Activated CD4-positive, alpha-beta T cell treated with anti-CD3 and anti-CD28 coated beads, Interleukin-2, Interleukin-4, amounts not matched to agents 100 ng/mL and 50 ng/mL, durations not matched to agents 16 hours and 8 hours (primary cell): ENCODE measurements around the gene GPLD1.
"Not testable (repeated sequence)": the region's sequence is repeated elsewhere in the genome, so short reads cannot be mapped to it uniquely, and the experiment has no call there.

Experiments
- DNase-seq: peaks from one replicate; pipeline ENCODE4 v3.0.0-alpha.2; 2020; ENCODE audit warnings: low spot score

The GPLD1 gene

DNA sequence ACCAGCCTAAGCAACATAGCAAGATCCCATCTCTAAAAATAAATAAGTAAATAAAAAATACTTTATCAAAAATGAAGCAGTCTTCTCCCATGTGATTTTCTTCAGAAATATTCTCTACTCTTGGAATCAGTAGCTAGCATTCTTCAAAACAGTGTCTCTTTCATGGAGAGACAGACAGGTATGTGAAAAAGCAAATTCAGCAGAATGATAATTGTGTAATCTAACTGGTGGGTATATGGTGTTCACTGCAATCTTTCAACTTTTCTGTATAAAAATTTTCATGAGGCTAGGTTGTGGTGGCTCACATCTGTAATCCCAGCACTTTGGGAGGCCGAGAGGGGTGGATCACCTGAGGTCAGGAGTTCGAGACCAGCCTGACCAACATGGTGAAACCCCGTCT lies 78.8 kb downstream of the GPLD1 start:
- no peak for DNase-seq

DNA sequence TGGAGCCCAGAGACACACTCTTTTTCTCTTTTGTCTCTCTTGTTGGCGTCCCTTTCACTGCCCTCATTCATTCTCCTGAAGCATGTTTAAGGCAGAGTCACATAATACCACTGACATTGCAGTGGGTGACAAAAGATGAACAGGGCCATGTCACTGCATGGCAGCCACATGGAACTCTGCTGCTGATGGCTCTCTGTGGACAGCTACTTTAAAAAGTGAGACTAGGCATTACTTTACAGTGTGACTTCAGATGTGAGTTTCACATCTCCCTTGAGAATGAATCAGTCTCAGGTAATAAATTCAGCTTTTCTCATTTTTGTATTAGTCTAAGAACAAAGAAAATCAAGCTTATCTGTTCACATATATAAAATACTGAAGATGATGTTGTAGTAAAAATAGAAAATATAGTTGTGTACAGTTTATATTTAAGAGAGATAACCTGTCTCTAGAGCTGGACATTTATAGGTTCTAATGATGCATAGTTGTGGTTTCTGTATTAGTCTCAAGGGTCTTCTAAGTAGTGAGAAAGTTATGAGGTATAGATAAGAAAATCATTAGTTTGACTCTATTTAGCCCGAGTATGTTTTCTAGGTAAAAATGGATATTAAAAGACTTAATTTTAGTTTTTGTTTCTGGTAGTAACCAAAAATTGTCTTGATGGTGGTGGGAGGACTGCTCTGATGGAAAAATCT lies 80.5 kb downstream of the GPLD1 start:
- DNase-seq = no peak

DNA sequence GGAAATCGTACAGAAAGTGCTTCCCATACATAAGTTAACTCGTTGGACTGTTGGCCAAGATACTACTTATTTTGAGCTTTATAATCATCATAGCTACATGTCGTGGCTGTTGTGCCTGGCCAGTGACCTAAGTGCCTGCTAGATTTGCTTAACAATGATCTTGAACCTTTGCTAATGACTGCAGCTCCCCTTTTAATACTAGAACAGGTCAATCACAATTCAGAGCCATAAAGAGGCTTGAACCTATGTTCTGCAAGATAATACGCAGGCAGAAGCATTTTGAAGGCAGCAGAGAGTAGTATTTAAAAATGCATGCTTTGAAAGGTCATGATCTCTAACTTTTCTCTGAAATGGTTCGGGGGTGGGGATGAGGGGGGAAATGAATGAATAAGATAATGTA lies 84.1 kb downstream of the GPLD1 start:
- no peak for DNase-seq

DNA sequence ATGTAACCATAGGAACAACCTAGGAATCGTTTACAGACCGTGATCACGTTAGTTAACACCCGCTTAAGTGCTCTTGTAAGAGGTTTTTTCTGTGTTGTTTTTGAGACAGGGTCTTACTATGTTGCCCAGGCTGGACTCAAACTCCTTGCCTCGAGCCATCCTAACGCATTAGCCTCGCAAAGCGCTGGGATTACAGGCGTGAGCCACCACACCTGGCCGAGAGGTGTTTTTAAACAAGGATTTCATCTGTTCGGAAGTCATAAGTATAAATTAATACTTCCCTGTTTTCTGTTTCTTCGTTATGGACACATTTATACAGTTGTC lies 85.9 kb downstream of the GPLD1 start:
- no peak for DNase-seq

DNA sequence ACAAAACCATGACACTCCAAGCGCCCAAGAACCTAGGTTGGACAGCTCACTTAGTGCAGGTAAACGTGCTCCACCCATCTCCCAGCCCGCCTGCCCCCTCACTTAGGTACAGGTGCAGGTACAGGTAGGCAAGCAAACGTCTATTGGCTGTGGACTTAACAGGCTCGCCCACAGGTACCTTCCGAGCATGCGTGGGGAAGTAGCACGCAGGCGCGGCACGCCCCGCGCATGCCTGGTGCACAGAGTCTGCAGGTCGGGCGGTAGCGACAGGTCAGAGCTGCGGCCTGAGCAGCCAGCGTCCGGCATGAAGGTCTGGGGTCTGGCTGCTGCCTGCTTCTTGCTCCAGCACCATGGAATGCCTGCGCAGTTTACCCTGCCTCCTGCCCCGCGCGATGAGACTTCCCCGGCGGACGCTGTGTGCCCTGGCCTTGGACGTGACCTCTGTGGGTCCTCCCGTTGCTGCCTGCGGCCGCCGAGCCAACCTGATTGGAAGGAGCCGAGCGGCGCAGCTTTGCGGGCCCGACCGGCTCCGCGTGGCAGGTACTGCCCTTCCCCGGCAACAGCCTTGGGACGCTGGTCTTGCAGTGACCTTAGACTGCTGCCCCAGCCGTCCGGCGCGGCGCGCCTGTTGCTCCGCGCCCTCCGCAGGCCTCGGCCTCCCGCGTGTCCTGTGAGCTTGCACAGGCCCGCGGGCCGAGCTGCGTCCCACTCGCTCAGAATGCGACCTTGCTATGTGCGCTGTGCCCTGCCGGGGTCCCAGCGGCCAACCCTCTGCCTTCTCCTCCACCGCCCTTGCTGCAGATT lies 86.5 kb downstream of the GPLD1 start, which contains the start of gene MRS2:
TSS of gene MRS2 (plus strand) at position 240 of the 804 bp plus-strand sequence. CDS start at position 351, 111 bp downstream.
- peak; percentile 78 for DNase-seq

DNA sequence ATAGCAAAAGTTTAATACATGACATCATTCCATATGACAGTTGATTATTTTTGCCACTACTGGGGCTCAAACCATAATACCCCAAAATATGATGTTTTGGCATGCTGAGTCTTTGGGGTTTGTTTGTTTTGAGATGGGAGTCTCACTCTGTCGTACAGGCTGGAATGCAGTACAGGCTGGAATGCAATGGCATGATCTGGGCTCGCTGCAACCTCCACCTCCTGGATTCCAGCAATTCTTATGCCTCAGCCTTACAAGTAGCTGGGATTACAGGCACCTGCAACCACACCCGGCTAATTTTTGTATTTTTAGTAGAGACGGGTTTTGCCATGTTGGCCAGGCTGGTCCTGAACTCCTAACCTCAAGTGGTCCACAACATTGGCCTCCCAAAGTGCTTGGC lies 87.9 kb downstream of the GPLD1 start:
- DNase-seq = no peak

DNA sequence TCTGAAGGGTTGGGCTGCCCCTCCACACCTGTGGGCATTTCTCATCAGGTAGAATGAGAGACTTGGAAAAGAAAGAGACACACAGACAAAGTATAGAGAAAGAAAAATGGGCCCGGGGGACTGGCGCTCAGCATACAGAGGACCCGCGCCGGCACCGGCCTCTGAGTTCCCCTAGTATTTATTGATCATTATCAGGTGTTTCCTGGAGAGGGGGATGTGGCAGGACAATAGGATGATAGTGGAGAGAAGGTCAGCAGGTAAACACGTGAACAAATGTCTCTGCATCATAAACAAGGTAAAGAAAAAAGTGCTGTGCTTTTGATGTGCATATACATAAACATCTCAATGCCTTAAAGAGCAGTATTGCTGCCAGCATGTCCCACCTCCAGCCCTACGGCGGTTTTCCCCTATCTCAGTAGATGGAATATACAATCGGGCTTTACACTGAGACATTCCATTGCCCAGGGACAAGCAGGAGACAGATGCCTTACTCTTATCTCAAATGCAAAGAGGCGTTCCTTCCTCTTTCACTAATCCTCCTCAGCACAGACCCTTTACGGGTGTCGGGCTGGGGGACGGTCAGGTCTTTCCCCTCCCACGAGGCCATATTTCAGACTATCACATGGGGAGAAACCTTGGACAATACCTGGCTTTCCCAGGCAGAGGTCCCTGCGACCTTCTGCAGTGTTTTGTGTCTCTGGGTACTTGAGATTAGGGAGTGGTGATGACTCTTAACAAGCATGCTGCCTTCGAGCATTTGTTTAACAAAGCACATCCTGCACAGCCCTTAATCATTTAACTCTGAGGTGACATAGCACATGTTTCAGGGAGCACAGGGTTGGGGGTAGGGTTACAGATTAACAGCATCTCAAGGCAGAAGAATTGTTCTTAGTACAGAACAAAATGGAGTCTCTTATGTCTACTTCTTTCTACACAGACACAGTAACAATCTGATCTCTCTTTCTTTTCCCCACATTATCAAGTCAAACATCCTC lies 89.0 kb downstream of the GPLD1 start:
- not testable (repeated sequence) for DNase-seq

DNA sequence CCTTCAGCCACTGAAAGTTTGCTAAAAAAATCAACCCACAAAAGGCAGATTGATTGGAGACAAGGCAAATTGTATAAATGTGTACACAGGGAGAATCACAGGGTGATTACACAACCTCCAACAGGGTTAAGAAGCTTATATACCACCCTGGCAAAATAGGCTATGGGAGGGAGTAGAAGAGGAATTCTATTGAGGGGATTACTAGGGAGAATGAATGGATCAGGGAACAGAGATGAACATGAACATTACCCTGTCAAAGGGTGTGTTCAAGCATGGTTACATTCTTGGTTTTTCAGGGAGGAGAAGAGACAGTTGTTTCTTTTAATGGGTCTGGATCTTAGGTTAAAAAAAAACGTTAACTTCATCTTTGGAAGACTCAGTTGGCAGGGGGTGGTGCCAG lies 91.7 kb downstream of the GPLD1 start:
- DNase-seq = no peak

DNA sequence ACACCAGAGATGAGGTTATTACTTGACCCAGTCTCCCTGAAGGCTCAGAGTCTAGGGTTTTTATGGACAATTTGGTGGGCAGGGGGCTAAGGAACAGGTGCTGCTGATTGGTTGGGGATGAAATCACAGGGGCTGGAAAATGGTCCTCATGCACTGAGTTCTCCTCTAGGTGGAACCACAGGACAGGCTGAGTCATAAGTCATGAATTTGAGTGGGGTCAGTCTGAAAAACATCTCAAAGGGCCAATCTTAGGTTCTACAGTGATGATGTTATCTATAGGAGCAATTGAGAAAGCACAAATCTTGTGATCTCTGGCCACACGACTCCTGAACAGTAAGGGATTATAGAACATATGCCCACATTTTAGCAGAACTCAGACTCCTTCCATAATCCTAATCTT lies 92.6 kb downstream of the GPLD1 start:
- DNase-seq = no peak

DNA sequence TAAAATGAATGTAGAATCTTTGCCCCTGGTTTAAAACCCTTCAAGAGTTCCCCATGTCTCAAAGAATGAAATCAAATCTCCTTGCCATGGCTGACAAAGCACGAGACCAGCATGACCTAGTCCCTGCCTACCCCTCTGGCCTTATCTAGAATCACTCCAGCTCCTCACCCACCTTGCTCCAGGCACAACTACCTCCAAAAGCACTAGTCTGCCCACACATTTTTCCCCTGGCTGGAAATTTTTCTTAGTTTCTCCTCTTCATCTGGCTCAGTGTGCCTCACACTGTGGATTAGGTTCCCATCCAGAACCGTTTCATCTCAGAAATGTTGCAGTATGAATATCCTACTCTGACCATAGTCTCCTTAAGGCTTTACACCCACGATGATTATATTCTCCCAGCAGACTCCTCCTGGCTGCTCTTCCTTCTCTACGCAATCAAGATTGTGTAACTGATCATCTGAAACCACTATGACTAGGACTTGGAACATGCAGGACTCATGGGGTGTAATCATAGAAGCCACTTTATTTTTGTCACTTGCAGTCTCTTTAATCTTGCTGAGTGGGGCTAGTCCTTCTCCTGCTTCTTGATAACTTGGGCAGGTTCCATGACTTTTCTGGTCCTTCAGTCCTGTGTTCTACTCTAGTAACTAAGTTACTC lies 94.5 kb downstream of the GPLD1 start:
- DNase-seq = no peak

DNA sequence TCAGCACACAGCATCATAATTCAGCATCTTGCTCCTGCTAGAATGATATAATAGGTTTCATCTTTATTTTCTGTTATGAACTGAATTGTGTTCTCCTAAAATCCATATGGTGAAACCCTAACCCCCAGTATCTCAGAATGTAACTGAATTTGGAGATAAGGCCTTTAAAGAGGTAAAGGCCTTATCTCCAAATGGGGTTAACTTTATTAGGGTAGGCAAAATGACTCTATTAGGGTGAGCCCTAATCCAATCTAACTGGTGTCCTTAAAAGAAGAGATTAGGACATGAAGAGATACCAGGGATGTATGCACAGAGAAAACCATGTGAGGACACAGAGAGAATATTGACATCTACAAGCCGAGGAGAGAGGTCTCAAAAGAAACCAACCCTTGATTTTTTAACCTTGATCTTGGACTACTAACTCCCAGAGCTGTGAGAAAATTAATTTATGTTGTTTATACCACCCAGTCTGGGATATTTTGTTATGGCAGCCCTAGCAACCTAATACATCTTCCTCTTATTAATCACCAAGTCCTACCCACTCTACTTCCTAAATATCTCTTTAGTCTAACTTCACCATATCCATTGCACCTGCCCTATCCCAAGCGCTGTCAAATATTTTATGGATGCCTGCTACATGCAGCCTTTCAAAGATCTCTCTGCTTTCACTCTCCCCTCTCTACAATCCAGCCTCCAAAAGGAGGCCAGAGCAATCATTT lies 95.2 kb downstream of the GPLD1 start:
- DNase-seq = no peak

DNA sequence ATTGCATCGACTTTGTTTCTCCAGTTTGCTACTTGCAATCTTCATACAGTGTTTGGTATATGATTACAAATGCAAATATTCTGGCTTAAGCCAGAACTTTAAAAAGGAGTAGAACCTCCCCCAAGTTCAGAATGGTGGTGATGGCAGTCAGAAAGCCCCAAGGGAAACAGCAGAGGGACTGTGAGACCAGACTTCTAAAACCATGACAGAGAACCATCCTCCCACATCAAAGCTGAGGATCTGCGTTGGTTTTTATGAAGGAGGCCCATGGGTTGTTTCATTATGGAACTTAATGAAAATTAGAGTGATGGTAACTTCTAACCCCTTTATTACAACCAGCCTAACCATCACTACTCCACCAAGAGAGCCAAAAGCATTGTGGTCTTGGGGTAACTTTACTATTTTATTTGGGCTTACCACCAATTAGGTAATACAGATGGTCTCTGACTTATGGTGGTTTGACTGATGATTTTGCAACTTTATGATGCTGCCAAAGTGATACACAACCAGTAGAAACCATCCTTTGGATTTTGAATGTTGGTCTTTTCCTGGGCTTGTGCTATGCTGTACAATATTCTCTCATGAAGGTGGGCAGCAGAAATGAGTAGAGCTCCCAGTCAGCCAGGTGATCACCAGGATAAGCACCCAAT lies 97.5 kb downstream of the GPLD1 start:
- peak; percentile 8 for DNase-seq

DNA sequence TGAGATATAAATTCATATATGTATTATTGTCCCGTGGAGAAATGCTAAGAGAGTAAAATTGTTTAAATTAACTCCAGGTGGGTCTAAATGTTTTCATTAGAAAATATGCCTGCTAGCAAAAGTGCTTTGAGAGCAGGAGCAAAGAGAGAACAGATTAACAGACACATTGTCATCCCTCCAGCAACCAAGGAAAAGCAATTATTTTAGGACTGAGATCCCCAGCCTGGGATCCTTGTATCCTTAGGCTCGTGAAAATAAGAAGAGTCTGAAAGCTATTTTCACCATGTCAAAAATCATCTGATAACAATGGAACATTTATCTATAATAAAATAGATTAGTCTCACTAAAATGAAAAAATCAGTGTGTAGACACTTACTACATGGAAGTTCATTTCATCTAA lies 98.2 kb downstream of the GPLD1 start:
- no peak for DNase-seq

DNA sequence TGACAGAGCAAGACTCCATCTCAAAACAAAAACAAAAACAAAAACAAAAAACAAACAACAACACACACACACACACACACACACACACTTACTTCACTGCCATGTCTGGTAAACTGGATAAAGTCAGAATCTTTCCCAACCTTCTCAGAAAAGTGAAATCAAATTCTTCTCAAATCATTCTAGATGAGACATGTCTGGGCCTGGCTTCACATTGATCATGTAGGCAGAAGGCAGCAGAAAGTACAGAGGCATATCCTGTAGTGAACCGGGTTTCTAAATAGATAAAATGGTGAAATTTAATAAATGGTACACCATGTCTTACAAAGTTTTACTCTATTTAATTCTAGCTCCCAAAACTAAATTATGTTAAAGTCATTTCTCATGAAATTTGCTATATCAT lies 101.6 kb downstream of the GPLD1 start:
- no peak for DNase-seq

DNA sequence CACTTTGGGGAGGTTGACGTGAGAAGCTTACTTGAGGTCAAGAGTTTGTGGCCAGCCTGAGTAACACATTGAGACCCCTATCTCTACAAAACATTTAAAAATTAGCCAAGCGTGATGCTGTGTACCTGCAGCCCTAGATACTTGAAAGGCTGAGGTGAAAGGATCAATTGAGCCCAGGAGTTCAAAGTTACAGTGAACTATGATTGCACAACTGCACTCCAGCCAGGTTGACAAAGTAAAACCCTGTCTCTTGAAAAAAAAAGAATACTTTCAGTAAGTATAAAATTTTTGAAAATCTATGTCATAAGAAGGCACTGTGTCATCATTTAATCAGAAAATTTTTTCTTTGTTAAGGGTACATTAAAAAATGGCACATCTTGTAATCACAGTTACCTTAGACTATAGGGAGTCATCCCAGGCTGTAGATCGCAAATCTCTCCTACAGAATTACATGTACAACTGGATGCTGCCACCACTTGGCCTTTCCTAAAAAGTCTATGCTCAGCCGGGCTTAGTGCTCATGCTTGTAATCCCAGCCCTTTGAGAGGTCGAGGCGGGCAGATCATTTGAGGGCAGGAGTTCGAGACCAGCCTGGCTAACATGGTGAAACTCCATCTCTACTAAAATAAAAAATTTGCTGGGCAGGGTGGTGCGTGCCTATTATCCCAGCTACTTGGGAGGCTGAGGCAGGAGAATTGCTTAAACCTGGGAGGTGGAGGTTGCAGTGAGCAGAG lies 103.7 kb downstream of the GPLD1 start:
- DNase-seq = no peak

DNA sequence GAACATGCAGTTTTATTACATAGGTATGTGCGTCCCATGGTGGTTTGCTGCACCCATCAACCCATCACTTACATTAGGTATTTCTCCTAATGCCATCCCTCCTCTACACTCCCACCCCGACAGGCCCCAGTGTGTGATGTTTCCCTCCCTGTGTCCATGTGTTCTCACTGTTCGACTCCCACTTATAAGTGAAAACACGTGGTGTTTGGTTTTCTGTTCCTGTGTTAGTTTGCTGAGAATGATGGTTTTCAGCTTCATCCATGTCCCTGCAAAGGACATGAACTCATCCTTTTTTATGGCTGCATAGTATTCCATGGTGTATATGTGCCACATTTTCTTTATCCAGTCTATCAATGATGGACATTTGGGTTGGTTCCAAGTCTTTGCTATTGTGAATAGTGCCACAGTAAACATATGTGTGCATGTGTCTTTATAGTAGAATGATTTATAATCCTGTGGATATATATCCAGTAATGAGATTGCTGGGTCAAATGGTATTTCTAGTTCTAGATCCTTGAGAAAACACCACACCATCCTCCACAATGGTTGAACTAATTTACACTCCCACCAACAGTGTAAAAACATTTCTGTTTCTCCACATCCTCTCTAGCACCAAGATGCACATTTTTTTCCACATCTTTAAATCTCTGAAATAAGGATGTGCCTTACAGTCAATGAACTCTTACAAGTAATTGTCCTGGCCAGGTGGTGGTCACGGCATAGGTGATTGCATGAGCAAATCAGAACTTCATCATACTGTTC lies 104.8 kb downstream of the GPLD1 start:
- DNase-seq = not testable (repeated sequence)

DNA sequence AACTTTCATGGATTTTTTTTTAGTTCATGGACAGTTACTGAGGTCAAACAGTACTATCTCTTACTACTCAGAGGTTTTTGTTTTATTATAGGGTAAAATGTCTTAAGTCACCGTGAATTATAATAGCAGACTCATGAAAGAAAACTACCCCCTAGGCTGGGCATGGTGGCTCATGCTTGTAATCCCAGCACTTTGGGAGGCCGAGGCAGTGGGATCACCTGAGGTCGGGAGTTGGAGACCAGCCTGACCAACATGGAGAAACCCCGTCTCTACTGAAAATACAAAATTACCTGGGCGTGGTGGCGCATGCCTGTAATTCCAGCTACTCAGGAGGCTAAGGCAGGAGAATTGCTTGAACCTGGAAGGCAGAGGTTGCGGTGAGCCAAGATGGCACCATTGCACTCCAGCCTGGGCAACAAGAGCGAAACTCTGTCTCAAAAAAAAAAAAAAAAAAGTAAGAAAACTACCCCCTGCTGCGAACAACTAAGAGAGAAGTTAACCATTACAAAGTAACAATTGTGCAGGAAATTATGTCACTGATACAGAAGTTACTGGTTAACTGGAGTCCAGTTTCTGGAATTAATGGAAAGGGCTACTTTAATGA lies 106.4 kb downstream of the GPLD1 start:
- not testable (repeated sequence) for DNase-seq

DNA sequence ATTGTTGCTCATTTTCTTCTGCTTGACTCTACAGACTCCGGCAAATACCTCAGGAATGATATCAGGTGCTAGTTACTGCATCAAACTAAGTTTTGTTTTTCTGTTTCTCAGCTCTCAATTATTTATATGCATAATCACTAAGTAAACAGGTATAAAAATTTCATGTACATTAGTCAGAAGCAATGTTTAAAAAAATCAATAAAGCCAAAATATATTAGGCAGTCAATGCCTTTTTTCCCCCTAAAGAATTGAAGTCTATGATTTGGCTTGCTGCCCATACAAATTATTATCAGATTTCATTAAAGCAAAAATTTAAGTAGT lies 107.2 kb downstream of the GPLD1 start:
- no peak for DNase-seq
